Stimulated activated CD4-positive, alpha-beta T cell treated with anti-CD3 and anti-CD28 coated beads, Interleukin-12 subunit alpha, Interleukin-12 subunit beta, amount 100 ng/mL, for 4 hours (primary cell): ENCODE measurements around the gene NAP1L4.
"Not testable (repeated sequence)": the region's sequence is repeated elsewhere in the genome, so short reads cannot be mapped to it uniquely, and the experiment has no call there.

Source experiments
- DNase-seq: peaks from one replicate; pipeline ENCODE4 v3.0.0-alpha.2; 2020

NAP1L4 gene

DNA sequence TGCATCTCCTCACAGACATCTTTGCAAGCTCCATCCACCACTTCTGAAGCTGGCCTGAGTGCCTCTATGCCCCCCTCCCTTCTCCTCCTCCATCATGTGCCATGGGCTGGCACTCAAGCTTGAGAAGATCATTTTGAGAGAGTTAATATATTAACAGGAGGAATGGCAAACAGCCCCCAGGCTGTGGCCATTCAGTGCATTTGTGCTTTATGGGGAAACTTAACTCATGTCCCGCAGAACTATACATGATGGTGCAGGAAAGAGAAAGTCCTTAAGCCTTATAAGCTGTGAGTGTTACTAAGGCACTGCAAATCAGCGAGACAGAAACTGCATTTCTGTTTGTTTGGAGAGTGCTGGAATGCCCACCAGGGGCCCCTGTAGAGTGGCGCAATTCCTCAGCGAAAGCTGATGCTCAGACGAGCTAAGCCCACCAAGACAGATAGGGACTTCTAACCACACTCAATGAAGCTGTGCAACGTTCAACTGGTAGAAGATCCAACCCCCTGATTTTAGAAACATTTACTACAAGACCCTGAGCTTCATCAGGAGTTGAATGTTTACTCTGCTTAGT lies 36.1 kb downstream of the NAP1L4 start:
- DNase-seq, result no peak

DNA sequence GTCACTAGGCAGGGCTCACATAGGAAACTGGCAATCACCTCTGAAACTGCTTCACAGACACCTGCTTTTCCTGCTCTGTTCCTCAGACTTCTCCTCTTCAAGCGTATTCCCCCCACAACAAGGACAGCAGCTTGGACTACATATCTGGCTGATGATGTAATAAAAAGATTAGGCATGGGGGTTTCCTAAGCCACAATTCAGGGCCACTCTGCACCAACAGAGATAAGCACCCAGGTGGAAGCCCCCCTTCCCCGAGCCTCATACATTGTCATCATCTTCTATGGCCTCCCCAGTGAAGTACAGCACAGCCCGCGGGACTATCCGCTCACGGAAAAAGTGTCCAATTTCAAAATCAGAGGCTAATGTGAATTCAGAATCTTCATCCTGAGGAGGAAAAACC lies 37.9 kb downstream of the NAP1L4 start:
- no peak for DNase-seq

DNA sequence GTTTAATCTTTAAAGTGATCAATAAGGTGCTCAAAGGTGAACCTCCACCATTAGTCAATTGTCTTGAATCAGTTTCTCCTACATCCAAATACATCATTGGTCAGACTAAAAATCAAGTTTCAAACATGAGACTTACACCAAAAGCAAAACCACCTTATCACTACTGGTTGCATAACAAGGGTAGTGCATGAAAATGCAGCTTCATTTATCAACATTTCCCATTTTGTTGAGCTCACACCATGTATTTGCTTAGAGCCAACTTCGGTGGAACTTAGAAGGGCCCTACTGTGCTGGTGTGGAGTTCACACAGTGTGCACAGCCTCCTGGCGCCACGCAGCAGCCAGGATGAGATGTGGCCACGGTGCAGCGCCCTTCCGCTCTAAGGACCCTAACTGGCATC lies 39.8 kb downstream of the NAP1L4 start:
- no peak for DNase-seq

DNA sequence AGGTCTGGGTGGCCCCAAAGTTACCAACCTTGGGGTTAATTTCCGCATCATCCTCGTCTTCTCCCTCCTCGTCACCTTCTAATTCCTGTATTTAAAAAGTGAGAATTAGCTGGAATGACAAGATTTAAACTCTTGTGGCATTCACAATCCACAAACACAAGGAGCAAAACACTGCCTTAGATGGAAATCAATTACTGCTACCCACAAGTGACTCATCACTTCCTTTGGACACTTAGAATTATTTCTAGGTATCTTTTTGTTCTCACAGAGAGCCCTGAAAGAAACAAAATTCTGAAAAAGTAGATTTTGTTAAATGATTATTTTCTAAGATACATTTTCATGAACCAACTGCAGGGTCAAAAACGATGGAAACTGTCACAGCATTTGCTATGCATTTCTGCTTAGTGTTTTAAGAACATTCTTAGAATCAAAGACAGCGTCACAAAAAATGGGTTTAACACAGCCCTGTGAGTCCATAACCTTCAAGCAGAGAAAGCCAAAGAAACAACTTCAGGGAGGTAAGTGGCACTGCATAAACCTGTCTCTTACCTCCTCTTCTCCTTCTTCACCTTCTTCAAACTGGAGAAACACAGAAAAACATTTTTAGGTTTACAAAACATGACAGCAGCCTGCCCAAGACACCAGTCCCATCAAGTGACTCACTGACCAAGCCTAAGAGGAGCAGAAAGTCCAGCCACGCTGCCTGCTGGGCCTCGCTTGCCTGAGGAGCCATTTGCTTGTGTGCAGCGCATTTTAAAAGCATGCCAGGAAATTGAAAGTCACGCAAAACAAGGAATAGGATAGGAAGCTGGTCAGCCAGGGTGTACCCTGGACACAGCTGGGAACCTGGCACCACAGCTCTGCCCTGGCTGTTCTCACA lies 40.7 kb downstream of the NAP1L4 start:
- no peak for DNase-seq

DNA sequence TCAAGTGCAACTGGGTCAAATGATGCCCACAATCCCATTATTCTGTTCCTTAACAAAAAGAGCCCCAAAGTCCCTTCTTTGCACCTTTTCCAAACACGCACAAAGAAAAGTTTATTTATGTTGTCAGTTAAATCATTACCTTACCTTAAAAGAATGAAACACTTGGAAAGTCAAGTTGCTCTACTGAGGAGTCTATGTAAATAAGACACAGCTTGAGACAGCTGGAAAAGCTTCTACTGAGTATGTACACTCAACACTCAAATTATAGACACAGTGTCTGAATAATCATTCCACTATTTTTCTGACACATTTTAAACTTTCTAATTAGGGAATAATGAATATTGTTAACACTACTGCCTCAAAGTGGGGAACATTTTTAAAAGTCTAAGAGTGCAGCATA lies 41.3 kb downstream of the NAP1L4 start:
- DNase-seq, result no peak

DNA sequence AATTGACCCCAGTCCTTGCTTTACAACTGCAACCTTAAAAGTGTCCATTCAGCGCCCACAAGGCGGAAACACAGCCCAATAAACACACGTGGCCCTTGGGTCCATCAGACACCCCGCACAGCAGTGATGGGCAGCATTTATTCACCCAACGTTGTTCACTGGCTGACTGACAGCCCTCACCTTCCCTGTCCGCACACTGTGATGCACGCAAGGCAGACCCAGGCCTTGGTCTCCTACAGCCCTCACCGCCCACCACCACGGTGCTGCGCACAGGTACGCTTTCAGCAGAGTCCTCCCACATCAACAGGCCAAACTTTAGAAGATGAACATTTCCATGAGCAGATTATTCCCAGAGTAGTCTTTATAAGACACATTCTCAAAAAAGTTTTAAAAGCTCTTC lies 42.2 kb downstream of the NAP1L4 start:
- no peak for DNase-seq

DNA sequence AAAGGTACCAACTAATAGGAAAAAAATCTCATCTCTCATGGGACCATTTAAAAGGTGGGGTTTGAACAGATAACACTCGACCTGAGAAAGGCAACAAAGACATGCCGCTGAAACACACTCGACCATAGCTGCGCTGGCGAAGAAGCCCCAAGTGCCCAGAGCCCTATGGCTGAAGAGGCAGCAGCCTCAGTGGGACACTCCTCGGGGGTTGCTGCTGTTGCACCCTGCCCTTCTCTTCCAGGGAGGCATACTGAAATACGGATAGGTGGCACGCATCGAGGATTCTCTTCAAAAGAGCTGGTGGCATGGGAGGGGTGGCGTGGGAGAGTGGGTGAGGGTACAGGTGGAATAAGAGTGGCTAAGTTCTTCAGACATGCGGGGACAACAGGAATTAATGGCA lies 44.4 kb downstream of the NAP1L4 start:
- no peak for DNase-seq

DNA sequence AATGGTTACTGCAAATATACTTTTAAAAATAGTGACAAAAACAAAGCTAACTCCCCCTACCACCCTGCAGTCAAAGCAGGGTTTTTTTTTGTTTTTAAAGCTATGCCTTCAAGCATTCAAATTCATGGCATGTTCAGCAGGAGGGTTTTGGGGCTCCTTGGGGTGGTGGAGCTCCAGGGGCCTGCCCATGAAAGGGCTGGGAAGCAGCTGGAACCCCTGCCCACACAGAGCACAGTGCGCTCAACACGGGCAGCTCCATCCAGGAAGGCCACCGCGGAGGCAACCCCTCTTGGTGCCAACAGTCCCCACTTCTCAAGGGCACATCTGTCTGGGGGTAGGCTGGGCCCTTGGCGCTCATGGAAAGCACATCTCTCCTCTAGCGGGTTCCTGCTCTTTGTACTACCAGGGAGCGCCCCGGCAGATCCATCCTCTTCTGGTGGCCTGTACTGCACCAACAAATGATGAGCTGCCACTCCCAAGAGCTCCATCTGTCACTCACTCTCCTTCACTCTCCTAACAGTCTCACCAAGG lies 46.3 kb downstream of the NAP1L4 start:
- DNase-seq, result no peak

DNA sequence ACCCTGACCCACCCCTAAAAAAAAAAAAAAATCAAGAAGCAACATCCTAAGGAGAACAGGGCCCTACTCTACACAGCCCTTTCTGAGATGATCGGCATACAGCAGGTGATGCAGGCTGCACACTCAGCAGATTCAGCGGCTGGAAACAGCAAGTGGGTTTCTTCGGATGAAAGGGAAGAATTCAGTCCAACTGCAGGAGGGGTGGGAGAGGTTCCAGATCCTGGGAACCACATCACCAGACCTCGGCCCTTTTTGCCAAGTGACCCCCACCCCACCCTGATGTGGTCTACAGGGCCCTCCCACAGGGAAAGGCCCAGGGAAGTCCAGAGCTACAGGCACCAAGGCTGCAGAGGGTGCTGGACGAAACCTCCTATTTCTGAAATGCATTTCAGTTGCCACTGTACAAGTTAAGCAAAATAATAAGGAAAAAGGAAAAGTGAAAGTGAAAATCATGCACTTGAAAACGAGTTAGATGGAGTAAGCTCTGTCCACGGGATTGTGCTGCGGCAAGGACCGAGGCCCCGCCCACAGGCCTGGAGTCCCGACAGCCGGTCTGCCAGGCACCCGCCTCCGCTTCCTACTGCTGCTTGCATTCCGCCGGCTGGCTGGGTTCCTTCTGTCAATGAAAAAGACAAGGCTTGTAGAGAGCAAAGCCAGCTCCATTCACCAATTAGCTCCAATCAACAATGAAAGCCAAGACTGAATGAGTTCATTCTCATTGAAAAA lies 46.9 kb downstream of the NAP1L4 start:
- no peak for DNase-seq

DNA sequence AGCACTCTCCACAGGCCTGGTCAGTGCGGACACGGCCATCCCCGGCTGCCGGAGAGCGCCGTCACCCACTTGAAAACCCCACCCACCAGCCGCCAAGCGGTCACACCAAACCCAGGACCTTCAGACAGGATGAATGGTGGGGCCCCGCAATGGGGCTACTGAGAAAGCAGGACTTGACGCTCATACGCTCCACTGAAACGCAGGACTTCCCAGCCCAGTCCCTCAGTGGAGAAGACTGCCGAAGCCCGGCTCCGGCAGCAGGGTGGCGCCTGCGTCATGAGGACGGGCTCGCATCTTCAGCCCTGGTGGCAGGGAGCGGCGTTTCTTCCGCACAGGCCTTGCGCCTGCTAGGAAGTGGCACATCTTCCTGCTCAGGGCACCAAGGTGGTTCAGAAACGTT lies 47.6 kb downstream of the NAP1L4 start:
- no peak for DNase-seq

DNA sequence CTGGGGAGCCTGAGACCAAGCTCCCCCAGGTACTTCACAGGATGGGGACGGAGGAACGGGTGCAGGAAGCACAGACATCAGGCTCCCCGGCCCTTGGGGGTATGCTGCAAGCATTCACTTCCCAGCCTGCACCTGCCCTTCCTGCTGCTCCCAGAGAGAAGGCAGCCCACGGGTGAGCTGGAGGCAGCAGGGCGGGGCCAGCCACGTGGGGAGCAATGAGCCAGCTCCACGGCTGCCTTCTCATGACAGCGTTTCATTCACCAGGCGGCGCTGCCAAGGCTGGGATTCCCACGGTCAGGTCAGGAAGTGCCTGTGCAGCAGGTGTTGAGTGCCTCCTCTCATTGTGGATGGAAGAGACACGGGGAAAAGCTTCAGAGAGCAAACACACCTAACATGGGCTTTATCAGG lies 48.4 kb downstream of the NAP1L4 start:
- no peak for DNase-seq

DNA sequence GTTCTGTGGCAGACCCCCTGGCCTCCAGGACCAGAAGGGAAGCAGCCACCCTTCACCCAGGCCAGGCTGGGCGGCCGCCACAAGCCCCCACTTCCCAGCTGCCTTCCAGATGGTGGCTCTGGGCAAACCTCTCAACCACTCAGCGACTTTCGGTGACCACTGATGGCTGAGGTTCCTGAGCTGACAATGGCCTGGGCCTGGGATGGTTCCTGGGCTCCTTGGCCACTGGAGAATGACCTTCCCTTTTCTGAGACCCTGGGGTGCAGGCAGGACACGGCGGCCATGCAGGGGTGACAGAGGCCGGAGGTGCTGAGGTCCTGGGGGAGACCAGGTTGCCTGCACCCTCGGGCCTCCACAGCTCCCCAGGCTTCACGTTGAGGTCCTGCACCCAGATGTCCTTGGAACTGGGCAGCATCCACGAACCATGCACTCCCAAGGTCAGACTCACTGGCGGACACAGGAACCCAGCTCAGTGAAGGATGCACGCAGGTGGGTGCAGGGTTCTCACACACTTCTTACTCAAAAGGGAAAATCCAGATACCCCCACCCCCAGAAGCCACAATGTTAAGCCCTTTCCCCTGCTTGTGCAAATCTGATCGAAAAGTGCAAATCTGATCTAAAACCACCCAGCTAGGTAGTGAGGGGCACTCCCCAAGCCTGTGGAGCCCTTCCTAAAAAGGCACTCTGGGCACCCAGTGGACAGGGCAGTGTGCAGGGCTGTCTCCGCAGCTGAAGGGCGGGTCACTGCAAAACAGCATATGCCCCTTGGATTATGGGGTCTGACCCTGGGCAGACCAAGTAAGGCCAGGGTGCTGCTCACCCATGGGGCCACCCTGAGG lies 49.0 kb downstream of the NAP1L4 start:
- DNase-seq, result no peak

DNA sequence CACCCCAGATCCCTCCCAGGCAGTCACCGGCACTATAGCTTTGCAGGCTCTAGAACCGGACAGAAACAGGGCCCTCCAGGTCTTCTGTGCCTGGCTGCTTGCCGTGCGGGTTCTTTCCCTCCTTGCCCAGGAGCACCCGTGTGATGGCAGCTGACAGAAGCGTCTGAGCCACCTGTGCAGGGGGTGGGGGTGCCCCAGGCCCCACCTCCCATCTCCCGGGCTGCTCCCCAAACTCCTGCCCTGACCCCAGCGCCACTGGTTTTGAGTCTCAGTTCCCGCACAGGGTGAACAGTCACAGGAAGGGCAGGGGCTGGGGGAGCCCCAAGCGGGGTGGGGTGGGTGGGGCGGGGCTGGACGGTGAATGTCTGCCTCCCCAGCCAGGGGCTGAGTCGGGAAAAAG lies 49.7 kb downstream of the NAP1L4 start:
- no peak for DNase-seq

DNA sequence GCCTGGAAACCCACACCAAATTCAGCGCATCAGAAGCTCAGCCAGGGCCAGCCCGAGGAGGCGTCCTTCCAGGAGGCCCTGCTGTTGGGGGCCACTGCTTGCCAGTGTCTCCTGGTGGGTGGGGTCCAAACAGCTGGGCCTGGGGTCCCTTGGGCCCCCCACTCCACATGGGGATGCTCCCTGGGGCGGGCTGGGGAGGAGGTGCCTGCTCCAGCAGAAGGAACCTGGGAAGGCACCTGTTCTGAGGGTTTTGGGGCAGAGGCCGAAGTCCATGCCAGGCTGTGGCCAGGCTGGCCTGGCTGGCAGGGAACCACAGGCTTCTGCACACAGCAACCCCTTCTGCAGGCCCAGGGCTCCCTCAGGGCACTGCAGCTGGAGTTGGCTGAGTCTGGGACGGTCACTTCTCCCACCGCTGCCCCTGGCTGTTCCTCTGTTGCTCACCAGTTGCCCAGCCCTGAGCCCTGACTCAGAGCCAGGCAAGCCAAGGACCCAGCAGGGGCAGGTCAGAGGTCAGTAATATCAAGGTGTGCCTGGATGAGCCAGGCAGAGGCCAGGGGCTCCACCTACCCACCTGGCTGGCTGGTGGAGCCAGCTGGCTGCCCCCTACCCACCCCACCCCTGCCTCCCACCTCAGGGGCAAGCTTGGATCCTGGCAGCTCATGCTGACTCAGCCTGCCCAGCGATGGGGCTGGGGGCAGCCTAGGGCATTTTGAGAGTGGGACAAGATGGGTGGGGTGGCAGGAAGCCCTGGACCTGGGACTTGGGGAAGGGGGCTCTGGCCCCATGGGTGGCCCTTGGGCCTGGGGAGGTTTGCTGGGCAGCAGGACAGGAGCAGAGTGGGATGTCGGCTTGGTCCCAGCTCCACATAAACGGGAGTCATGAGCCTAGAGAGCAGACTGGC lies 51.0 kb downstream of the NAP1L4 start:
- DNase-seq, result no peak

DNA sequence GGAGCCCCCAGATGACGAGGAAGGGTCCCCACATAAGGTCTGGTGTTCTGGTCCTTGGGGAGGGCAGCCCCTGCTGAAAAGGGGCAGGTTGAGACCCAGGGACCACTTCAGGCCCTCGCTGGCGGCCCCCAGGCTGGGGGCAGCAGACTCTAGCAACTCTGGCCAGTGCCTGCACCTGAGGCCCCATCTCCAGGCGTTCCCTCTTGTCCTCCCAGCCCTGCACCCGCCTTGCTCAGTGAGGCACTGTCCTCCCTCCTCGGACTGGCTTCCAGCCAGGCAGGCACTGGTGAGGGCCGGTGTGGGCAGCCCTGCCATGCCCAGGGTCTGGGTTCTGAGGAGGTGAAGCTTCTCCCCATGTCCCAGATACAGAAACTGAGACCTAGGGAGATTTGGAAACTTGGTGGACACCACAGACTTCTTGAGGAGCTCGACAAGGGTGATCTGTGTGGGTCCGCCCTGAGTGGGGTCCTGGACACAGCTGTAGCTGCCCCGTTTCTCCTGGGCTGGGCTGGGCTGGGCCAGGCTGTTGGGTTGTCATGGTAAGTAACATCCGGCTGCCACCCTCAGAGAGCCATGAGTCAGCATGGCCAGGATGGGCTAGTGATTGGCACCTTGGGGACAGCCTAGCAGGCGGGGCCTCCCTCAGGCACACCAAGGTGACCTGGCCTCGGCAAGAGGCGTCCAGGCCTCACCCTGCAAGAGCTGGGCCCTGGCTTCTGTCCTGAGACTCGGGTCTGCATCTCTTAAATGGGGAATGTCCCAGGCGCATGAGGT lies 51.8 kb downstream of the NAP1L4 start:
- no peak for DNase-seq

DNA sequence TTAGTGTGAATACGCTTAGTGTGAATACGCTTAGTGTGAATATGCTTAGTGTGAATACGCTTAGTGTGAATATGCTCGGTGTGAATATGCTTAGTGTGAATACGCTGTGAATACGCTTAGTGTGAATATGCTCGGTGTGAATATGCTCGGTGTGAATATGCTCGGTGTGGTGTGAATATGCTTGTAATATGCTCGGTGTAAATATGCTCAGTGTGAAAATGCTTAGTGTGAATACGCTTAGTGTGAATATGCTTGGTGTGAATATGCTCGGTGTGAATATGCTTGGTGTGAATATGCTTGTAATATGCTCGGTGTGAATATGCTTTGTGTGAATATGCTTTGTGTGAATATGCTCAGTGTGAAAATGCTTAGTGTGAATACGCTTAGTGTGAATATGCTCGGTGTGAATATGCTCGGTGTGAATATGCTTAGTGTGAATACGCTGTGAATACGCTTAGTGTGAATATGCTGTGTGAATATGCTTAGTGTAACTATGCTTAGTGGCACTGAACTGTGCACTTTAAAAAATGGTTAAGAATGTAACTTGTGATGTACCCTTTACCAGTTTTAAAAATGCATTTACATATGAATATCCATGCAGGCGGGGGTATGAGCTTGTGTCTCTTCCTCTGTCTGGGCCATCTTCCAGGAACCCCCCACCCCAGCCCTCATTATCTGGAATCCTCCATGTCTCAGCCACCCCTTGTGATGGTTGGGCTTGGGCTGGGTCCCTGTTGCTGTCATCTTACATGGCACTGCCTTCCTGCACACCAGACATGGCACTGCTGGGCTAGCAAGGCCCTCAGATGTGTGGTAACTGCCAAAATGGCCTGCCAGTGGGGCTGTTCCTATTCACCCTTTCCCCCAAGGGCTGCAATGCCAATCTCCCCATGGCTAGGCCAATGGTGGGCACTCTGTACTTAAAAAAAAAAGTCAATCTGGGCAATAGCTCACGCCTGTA lies 53.4 kb downstream of the NAP1L4 start:
- DNase-seq, result not testable (repeated sequence)

DNA sequence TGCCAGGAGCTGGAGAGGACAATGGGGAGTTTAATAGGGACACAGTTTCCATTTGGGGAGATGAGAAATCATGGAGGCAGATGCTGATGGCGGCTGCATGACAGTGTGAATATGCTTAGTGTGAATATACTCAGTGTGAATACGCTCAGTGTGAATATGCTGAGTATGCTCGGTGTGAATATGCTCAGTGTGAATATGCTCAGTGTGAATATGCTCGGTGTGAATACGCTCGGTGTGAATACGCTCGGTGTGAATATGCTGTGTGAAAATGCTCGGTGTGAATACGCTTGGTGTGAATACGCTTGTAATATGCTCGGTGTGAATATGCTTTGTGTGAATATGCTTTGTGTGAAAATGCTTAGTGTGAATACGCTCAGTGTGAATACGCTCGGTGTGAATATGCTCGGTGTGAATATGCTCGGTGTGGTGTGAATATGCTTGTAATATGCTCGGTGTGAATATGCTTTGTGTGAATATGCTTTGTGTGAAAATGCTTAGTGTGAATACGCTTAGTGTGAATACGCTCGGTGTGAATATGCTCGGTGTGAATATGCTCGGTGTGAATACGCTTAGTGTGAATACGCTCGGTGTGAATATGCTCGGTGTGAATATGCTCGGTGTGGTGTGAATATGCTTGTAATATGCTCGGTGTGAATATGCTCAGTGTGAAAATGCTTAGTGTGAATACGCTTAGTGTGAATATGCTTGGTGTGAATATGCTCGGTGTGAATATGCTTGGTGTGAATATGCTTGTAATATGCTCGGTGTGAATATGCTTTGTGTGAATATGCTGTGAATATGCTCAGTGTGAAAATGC lies 54.3 kb downstream of the NAP1L4 start:
- DNase-seq, result not testable (repeated sequence)

DNA sequence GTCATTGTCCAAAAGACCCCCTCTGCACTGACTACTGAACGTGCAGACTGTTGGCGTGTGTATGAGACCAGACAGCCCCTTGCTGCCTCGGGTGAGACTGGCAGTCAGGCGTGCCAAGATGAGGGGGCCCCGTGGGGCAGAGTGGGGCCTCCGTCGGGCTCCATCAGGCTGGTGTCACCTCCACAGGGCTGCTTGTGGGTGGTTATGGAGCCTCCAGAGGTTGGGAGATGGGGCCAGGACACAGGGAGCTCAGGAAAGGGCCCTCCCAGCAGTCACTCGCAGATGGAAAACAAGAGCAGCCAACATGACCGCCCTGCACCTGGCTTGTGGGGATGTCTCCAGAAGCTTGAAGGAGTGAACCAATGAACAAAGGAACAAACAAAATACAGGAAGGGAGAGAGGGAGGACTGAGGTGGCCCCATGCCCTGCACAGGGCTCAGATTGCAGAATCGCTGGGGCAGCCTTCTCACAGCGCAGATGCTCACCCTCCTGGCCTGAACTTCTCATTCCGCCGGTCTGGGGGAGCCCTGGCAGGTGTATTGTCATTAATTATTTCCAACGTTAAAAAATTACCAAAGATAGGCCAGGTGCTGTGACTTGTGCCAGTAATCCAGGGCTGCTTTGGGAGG lies 57.4 kb downstream of the NAP1L4 start:
- no peak for DNase-seq
